ENCODE measurements around the gene RAB10. TPM values are rescaled to one million over a fixed set of nuclear protein-coding genes. Genes with fewer than 3 reads are reported as not detected.

The RAB10 gene
- total RNA-seq, 2 experiments from 2014 or later, result 13.5 to 13.8 TPM

DNA sequence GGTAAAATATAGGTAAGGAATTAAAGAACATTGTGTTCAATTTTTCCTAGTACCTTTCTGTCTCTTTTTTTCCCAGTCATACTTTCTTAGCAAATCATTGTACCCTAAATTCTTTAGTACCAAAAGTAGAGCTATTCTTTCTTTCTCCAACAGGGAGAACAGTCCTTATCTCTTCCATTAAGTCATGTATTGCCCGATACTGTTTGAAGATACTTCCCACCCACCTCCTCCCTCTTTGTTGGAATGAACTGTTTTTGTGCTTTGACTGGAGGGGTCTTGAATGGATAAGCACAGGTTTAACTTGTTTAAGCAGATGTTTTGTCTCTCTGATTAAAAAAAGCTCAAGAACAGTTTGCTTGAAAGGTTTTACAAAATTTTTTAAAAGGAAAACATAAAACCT lies 41.3 kb downstream of the RAB10 start:
- peaks cover 51% of the 10 kb centered on the region for H3K4me1 Mint-ChIP-seq (ENCODE audit: low read depth)
- POLR2A ChIA-PET, result interaction anchor here (0.8 to 1.4 kb wide), 2 partner anchors 9 to 22 kb away, joined by 3 read pairs; no protein-coding TSS in a partner anchor
- CTCF ChIA-PET, result interaction anchor here (0.7 kb wide), 1 partner anchor 99 kb away, joined by 6 read pairs; no protein-coding TSS in a partner anchor

DNA sequence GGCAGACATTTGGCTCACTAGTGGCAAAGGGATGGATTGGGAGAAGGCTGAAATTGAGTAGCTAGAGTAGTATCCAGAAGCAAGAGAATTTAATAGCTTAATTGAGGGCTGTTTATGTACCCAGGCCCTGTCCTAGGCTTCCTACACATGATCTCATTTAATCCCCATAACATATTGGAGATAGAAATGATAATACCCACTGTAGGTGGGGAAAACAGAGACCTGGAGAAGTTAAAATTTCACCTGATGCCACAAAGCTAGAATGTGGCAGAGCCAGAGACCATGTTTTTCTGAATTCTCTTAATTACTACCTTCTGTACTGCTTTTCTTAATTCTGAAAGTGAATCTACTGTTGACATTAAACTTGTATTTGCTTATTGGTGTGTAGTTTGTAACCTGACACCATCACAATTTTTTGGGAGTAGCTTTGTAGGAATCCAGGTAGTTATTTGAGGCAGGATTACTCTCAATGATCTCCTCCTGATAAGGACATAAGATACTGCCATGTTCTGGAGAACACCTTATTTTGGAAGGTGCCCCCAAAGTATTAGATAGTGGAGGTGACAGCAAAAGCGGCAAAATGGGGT lies 42.2 kb downstream of the RAB10 start:
- no peaks in the 10 kb centered on the region for H3K27me3 ChIP-seq (ENCODE audit: control insufficient read depth in 1 of 2, insufficient read depth in 2 of 2, low read length in 2 of 2)
- H3K27ac ChIP-seq (ENCODE audit: low read depth in 1 of 2, low read length in 2 of 2), result no peak overlapping the region
- intact Hi-C loops (cut with DNase I, micrococcal nuclease), result no loop called here
- no peaks in the 10 kb centered on the region for H3K4me1 ChIP-seq (ENCODE audit: insufficient read depth, low read length)
- CTCF ChIA-PET, result no interaction called here
- Mint-ChIP-seq H3K36me3 (ENCODE audit: low read depth) (peaks cover 29% of the 10 kb centered on the region), H3K27ac (peak overlapping the region; percentile 25), H3K4me1 (ENCODE audit: low read depth) (peaks cover 47% of the 10 kb centered on the region), H3K4me3 (no peak overlapping the region), H3K9me3 (peaks cover 2% of the 10 kb centered on the region), H3K27me3 (no peaks in the 10 kb centered on the region)
- H3K9me3 ChIP-seq (ENCODE audit: control insufficient read depth in 1 of 2, insufficient read depth in 1 of 2, low read length in 2 of 2), result peaks cover 0 to 6% of the 10 kb centered on the region in 2 experiments
- TF ChIP-seq CTCF (IDR thresholded peaks at IDR 0.05), result no peak
- POLR2A ChIA-PET, result interaction anchor here (1.4 kb wide), 1 partner anchor 8 kb away, joined by 3 read pairs; no protein-coding TSS in a partner anchor
- H3K36me3 ChIP-seq (ENCODE audit: insufficient read depth, low read length), result no peaks in the 10 kb centered on the region
- no peak overlapping the region for H3K4me3 ChIP-seq (ENCODE audit: low read length)
- ATAC-seq (ENCODE audit: poor library complexity) (no peak), DNase-seq (no peak)

More for the DNA sequence above, 41.3 kb downstream of the RAB10 start:
- Histone ChIP-seq H3K27me3 (ENCODE audit: control insufficient read depth in 1 of 2, insufficient read depth in 2 of 2, low read length in 2 of 2) (no peaks in the 10 kb centered on the region), H3K27ac (ENCODE audit: low read depth in 1 of 2, low read length in 2 of 2) (no peak overlapping the region), H3K4me3 (ENCODE audit: low read length) (no peak overlapping the region), H3K4me1 (ENCODE audit: insufficient read depth, low read length) (no peaks in the 10 kb centered on the region), H3K36me3 (ENCODE audit: insufficient read depth, low read length) (no peaks in the 10 kb centered on the region), H3K9me3 (ENCODE audit: control insufficient read depth in 1 of 2, insufficient read depth in 1 of 2, low read length in 2 of 2) (no peaks in the 10 kb centered on the region)
- no peak overlapping the region for H3K4me3 Mint-ChIP-seq
- no peak overlapping the region for H3K27ac Mint-ChIP-seq
- no peak for ATAC-seq (ENCODE audit: poor library complexity)
- DNase-seq, result no peak
- no peaks in the 10 kb centered on the region for H3K27me3 Mint-ChIP-seq
- intact Hi-C loops (cut with DNase I, micrococcal nuclease), result no loop called here
- peaks cover 20% of the 10 kb centered on the region for H3K36me3 Mint-ChIP-seq (ENCODE audit: low read depth)
- no peaks in the 10 kb centered on the region for H3K9me3 Mint-ChIP-seq
- TF ChIP-seq CTCF (IDR thresholded peaks at IDR 0.05), result no peak

GRCh38 chr2:26077291-26077690 lies 43.4 kb downstream of the RAB10 start:
- CTCF ChIA-PET, result no interaction called here
- Mint-ChIP-seq H3K4me1 (ENCODE audit: low read depth) (peaks cover 49% of the 10 kb centered on the region), H3K4me3 (no peak overlapping the region), H3K27me3 (no peaks in the 10 kb centered on the region), H3K36me3 (ENCODE audit: low read depth) (peaks cover 37% of the 10 kb centered on the region), H3K27ac (no peak overlapping the region), H3K9me3 (peaks cover 5% of the 10 kb centered on the region)
- no peak for TF ChIP-seq CTCF (IDR thresholded peaks at IDR 0.05)
- no peaks in the 10 kb centered on the region for H3K4me1 ChIP-seq (ENCODE audit: insufficient read depth, low read length)
- no peak overlapping the region for H3K27ac ChIP-seq (ENCODE audit: low read depth in 1 of 2, low read length in 2 of 2)
- peaks cover 0 to 9% of the 10 kb centered on the region in 2 experiments for H3K9me3 ChIP-seq (ENCODE audit: control insufficient read depth in 1 of 2, insufficient read depth in 1 of 2, low read length in 2 of 2)
- H3K36me3 ChIP-seq (ENCODE audit: insufficient read depth, low read length), result no peaks in the 10 kb centered on the region
- POLR2A ChIA-PET, result no interaction called here
- DNase-seq, result no peak
- no peaks in the 10 kb centered on the region for H3K27me3 ChIP-seq (ENCODE audit: control insufficient read depth in 1 of 2, insufficient read depth in 2 of 2, low read length in 2 of 2)
- H3K4me3 ChIP-seq (ENCODE audit: low read length), result no peak overlapping the region
- intact Hi-C loops (cut with DNase I, micrococcal nuclease), result no loop called here
- ATAC-seq (ENCODE audit: poor library complexity), result no peak
